Measurements from ENCODE around the gene FAM135A.

- TF ChIP-seq CTCF (IDR thresholded peaks at IDR 0.05): no peak
- TF ChIP-seq POLR2A (IDR thresholded peaks at IDR 0.05): no peak
Observed at GRCh38 chr6:70506321-70506720, 93.0 kb downstream of the FAM135A start.
